Pons (tissue), 1 donor: ENCODE measurements around the gene MARCHF3.
"Not testable (repeated sequence)": the region's sequence is repeated elsewhere in the genome, so short reads cannot be mapped to it uniquely, and the experiment has no call there.

Experiments
- DNase-seq: peaks from one replicate; pipeline ENCODE4 v3.0.0-alpha.2; 2016; ENCODE audit warnings: low spot score

The MARCHF3 gene

DNA sequence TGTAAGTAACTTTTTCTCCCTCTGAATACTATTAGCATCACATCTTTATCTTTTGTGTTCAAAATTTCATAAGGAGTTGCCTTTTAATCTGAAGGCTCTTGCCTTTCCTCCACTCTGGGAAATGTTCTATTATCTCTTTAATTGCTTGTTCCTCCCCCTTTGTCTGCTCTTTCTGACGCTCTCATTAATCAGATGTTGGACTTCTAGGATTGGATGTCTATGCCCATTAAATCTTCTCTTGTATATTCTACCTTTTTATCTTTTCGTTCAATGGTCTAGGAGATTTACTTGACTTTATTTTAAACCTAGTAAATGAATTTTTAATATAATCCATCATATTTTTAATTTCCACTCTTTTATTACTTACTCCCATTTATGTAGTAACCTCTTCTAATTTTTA lies 76.7 kb downstream of the MARCHF3 start:
- DNase-seq: no peak

DNA sequence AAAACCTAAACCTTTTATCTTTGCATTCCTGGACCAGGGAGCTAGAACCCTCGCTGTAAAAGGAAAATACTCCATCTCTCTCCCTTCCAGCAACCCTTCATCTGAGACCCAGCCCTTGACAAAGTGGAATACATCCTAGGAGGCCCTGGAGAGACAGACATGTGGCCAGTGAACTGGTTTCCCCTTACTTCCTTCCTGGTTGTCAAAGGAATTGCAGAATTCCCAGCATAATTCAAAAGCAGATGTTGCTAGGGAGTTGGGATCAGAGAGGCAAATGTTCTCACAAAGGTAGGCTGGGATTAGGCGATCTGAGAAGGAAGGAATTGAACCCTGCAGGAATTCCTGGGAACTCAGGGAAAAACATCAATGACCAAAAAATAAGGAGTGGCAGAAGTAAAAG lies 80.9 kb downstream of the MARCHF3 start:
- DNase-seq: no peak

DNA sequence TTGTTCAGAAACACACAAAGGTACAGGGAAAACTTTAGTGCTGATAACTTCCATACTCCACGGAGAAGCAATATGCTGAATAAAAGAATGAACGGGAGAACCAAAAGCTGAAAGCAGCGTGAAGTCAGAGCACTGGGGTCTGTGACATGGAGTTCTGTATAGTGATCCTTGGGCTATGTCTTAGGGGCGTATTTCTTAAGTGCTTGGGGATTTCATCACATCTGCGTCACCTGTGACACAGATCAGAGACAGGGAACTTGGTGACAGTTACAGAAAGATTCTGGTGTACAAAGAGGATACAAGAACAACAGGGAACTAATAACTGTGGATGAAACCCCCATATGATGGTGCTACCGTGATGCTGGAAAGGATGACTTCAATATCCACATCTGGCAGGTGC lies 81.9 kb downstream of the MARCHF3 start:
- no peak for DNase-seq

DNA sequence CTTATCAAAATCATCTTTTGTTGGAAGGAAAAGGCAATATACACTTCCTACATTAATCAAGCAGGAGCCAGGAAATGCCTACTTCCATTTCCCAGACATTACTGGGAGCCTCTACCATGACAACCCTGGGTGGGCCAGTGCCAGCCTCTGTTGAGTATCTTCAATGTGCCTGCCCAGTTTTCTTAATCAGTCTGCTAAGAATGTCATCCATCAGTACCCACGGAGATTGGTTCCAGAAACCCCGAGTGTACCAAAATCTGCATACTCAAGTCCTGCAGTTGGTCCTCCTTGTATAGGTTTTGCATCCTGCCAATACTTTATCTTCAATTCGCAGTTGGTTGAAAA lies 82.4 kb downstream of the MARCHF3 start:
- no peak for DNase-seq

DNA sequence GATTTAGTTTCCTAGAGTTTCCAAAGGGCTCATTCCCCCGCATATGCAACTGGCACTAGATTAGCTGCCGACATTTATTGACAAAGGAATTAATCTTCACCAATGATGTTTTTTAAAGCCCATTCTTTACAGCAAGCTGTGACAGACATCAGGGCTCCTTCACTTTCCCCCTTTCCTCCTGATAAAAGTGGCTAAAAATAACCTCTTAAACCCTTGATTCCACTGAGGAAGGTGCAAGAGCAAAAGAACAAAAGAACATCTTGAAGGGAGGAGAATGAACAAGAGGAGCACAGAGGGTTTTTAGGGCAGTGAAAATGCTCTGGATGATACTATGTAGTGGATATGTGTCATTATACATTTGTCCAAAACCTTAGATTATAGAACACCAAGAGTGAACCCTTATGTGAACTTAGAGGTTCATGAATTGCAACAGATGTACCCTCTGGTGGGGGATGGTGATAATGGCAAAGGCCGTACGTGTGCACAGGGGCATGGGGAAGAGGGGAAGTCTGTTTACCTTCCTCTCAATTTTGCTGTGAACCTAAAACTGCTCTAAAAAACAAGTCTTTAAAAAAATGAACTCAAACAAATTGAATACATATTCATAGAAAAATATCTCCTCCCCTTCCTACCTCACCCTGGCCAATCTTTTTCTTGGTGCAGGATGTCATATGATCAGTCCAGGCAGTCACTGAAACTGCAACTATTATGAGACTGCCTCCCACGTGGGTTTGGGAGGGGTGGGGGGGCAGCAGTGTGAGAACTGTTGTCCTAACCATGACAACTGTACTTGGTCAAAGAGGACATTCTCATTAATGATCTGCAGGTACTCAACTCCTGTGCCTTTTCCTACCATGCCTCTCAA lies 83.0 kb downstream of the MARCHF3 start:
- DNase-seq: no peak

DNA sequence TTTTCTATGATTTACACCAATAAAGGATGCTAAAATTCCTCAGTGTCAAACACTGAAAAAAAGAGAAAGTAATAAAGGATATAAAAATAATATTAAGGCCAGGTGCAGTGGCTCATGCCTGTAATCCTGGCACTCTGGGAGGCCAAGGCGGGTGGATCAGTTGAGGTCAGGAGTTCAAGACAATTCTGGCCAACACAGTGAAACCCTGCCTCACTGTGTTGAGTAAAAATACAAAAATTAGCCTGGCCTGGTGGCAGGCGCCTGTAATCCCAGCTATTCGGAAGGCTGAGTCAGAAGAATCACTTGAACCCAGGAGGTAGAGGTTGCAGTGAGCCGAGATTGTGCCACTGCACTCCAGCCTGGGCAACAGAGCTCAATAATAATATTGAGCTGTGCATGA lies 87.5 kb downstream of the MARCHF3 start:
- DNase-seq: not testable (repeated sequence)

DNA sequence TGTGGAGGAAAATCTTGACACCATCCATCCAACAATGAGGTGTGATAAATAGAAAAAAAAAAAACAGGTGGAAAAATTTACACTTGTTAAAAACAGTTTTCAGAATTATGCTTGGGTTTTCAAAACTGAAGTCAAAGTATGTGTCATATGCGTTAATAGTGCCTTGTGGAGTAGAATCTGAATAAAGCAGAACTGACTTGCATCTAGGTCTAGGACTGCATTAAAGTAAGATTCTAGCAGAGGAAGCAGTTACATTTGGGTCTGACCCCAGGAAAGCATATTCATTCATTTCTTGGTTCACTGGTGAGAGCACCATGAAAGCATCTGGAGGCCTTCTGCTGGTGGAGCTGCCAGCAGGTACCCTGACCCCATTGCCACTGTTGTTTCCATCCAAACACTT lies 89.0 kb downstream of the MARCHF3 start:
- no peak for DNase-seq

DNA sequence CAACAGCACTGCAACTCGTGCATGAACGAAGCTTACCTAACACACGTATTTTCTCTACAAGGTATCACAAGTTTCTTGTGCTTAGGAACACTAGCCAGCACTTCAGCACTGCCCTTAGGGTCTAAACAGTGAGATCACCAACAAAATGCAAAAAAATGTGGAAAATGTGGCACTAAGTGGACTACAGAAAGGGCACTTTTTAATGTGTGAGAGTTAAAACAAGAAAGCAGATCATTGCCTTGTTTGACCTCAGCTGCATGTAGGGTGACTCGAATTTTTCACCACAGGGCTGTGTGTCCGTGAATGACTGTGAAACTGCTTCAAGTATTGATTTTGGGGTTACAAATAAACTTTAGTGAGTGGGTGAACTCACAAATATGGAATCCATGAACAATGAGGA lies 90.5 kb downstream of the MARCHF3 start:
- no peak for DNase-seq

DNA sequence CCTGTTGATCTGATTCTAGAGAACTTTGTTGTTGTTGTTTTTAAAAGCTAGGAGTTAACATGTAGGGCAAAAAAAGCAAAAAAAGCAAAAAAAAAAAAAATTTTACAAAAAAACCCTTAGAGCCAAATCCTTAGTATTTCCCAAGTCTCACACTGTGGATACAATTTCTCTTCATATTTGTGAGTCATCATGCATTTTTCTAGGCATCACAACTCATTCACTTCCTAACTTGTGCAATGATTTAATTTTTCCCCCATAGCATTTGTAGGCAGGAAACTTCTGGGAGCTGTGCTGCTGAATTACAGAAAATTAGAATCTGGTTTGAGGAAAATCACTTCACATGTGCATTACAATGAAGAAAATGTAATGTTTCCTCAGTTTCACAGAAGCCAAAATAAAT lies 91.9 kb downstream of the MARCHF3 start:
- DNase-seq: no peak

DNA sequence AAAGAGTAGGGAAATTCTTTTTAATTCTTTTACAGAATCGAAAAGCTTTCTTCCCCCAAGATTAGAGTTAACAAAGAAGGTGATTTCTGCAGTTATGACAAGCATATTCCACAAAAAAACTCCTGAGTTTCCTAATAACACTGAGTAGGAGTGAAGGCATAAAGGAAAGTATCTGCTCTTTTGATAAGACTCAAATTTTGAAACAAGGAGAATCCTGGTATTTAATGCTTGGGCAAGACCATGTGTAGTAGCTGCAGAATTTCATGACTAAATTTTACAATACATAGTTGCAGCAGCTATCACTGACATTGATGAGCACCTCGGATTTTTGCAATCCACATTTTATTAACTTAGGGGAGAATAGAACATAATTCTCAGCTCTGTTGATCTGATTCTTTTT lies 92.6 kb downstream of the MARCHF3 start:
- DNase-seq: no peak

DNA sequence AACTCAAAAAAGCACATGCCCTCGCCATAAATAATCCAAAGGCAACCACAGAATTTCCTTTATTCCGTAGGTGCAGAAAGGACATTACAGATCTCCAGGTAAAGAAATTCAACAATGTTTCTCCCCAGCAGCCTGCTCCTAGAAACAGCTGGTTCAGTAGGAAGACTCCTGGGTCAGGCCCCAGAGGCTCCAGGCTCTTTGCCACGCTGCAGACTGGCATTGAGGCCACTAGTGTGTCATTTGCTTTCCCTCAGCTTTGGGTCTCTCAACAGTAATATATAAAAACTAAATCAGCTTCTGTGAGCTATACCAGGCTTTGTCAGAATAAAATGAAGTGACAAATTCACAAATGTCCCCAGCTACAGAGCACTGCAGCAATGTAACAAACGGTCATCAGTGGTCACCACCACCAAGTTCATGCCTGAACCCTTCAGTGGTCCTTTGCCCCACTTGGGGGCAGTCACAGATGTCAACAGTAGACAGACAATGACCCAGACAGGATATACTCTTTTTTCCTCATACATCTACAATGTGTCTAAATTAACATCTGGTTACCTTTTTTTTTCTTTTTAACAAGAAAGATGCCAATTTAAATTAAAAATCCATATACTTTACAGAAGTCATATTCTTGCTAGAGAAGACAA lies 93.5 kb downstream of the MARCHF3 start:
- no peak for DNase-seq

DNA sequence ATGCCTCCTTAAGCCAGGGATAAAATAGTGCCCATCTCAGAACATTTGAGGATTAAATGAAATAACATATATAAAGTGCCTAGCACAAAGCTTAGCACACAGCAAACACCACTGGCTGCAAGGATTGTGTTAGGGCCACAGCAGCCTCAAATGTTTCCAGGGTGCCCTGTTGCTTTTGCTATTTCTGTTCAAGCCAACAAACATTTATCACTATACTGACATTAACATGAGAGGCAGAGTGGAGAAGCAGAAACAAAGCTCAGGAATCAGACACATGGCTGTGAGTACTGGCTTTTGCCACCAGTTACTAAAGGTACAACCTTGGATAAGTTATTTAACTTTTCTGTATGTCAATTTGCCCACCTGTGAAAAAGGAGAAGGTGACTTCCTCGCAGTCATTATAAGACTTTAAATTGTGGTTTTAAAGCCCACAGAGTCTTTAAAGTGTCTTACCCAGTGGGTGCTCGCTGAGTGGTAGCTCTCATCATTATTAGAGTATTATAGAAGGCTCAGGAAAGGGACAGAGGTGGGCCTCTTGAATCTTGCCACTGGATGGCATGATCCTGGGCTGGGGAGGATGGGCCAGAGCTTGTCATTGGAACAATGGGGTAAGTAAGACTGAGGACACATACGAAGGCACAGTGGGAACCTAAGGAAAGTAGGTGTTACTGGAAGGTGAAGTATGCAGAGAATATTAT lies 98.2 kb downstream of the MARCHF3 start:
- DNase-seq: no peak

DNA sequence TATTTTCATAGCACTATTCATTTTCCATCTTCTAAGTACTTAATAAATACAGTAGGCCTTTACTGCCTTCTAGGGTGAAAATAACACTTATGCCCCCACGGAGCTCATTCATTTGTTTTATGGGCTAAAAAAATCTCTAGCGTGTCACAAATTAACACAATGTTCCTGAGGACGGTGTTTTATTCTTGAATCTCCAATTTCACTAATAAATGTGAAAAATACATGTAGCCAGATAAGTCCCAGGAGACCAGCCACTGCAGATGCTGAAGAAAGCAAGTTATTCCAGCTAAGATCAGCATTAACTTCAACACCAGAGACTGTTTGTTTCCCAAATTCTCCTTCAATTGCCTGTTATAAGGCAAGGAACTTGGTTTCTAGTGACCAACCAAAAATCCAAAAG lies 102.3 kb downstream of the MARCHF3 start:
- no peak for DNase-seq

DNA sequence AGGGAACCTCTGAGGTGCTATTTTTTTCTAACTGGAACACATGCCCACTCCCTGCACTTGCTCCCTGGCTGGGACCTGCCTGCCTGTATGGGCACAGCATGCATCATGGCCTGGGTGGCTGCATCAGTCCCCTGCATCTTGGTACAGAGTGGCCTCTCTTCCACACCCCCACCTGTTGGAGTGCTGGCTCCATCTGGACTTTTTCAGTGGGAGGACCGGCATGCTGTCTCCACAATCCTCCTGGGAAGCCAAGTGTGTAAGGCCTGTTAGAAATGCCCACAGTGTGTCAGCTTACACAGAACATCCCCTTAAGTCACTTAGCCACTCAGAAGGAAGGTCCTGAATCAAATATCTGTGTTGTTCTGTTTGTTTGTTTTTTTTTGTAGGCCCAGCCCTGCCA lies 102.9 kb downstream of the MARCHF3 start:
- DNase-seq: no peak

DNA sequence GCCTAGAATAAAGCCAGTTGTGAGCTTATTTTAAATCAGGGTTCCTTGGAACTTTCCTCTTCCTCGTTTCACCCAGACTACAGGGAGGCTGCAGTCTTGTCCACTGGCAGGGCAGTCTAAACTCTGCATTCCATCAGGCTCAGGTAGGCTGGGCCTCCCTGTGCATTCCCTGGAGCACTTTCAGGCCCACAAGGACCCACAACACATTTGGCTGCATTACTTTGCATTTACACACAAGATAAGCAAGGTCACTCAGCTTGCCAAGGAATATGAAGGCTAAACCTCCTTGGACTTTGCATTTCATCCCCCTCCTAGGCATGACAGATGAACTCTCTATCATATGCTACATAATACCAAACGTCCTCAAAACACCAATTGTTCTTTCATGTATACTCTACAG lies 104.2 kb downstream of the MARCHF3 start:
- DNase-seq: no peak

DNA sequence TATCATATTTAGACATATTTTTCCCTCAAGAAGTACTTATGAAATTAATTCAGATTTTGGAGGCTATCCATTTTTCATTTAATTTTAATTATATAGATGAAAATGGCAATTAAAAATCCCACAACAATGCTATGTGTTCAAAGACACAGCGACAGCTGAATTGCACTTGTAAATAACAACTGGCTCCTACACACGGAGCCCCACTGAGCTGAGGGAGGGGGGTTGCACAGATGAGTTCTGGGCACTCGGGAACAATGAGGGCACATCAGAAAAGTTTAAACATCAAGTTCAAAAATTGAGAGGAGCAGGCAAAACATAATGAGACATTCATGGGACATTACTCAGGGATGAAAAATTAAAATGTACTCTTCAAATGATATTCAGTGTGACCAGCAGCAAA lies 104.9 kb downstream of the MARCHF3 start:
- DNase-seq: no peak

DNA sequence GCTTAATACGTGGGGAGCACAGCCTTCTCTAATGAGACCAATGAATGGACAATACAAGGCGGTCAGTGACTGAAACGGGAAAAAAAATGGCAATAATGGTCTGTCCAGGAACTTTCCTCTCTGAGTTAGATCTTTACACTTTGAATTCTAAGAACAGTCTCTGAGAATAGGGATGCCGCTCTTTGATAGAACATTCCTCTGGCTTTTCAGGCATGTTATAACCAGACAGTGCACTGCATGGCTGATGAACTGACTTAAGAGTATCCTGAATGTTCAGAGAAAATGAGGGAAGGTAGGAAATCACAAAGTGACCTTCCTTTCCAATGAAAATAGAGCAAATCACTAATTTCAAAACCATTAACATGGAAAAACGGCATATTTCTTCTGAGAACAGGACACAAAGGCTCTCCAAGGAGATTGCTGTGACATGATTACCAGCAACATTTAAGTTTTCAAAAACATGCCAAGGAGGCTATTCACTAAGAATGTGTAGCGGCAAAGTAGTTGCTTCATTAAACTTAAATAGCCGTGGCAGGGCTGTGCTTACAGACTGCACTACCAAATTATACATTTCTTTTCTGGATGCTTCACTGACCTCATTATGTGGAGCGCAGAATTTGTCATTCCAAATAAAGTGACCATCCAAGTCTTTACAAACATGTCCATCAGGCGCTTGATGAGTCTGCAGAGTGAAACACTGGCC lies 105.9 kb downstream of the MARCHF3 start:
- no peak for DNase-seq

DNA sequence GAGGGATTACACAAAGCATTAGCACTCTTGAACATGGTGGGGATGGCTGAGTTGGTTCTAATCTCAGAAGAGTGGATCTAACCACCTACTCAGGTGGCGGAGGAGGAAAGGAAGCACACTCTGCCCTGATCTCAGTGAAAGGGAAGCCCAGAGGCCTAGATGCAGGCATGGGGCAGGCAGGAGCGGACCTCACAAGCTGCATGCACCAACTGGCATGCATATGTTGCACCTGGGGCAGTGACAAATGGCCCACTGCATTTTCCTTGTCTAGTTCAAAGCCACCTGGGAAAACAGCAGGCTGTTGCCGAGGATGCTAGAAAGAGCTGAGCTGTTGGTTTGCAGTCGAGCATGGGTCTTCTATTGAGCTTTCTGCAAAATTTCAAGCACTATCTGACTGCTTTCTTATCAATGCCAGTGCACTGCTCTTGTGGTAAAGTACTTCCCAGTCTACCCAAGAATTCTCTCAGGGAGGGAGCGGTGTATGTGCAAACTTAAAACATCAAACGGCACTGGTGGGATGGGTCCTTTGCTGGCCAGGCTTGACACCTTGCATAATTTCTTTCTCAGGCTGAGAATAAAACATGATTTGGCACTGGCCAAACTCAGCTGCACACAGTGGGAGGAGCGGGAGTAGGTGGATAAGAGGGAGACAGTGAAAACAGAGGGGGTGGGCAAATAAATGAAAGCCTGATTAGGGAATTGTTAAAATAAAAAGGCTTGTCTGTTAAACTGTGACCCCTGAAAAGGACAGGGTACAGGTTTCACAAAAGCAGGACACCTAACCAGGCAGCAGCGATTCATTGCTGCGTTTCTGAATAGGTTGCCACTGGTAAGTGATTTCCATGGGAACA lies 108.9 kb downstream of the MARCHF3 start:
- no peak for DNase-seq

DNA sequence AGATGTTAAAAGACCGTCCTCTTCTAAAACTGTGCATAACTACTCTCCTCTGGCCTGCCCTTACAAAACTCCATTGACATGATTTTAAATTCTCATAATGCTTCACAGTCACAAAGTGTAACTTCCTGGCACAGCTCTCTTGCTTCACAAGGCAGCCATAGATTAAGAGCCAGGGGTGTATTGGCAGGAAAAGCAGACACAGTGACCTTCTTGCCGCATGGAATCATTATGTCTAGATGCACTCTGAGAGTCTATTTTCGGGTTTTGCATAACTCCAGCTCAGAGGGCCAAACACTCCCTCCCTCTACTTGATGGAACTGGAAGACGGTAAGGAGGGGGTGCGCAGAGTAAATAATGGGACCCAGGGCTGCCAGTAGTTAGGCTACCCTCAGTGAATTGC lies 110.1 kb downstream of the MARCHF3 start:
- peak; percentile 82 for DNase-seq

DNA sequence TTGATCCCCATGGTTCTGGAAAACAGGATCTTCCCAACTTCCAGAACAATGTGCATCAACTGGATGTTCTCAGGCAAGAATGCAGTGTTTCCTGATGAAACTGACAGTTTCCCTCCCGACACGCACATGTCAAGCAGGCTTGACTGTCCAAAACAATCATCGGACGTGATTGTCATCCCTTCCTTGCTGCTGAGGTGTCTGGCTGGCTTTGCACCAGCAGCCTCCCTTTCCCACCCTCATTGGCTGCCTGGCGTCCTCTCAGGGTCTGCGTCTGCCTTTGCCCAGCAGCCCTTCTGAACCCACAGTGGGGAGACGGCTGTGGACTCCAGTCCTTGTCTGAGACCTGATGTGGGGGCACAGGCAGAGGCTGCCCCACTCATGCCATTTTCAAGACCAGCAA lies 110.8 kb downstream of the MARCHF3 start:
- no peak for DNase-seq

DNA sequence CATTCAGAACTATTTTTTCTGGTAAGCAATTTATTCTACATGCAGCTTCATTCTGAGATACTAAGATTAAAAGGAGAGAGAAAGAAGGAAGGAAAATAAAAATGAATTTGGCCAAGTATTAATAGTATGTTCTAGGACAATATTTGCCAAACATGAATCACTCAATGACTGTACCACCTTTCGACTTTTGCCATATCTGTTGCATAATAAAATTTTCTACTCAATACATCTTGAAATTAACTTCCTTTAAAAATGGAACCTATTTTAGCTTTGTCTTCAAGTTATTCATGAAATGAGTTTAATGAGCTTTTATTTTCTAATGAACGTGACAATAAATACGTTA lies 111.8 kb downstream of the MARCHF3 start:
- DNase-seq: no peak
